ENCODE data around the gene NARF. TPM values are rescaled to one million over a fixed set of nuclear protein-coding genes. Genes with fewer than 3 reads are reported as not detected.

NARF gene
- total and polyA plus RNA-seq, 2 donors (not counting 3 experiments of a cell fraction or from before 2014, with no cell fraction given) = 83.4 to 158 TPM

- CTCF ChIA-PET = interaction anchor here (0.6 to 3.4 kb wide), 3 partner anchors 36 to 453 kb away, joined by 3 to 18 read pairs (median 3); no protein-coding TSS in a partner anchor
- no peaks in the 10 kb centered on the region for H4K20me1 ChIP-seq (replicated peaks; ENCODE audit: control insufficient read depth, extremely low read depth, insufficient read depth, low read length)
- peaks cover 0 to 2% of the 10 kb centered on the region in 2 experiments for H3K36me3 ChIP-seq (ENCODE audit: control insufficient read depth in 2 of 2, extremely low read depth in 1 of 2, insufficient read depth in 2 of 2, low read length in 2 of 2)
- DNase-seq (ENCODE audit: low read depth, low spot score) = no peak
- H3K27ac ChIP-seq (ENCODE audit: insufficient read depth, low read depth, low read length) = no peak overlapping the region
- H2AFZ ChIP-seq (ENCODE audit: low read depth, low read length) = no peak overlapping the region
- H3K9ac ChIP-seq (replicated peaks; ENCODE audit: extremely low read depth, insufficient read depth, low read length) = no peak overlapping the region
- no peak overlapping the region for H3K4me2 ChIP-seq (ENCODE audit: insufficient read depth, low read length)
- dilution Hi-C loops (cut with MboI; ENCODE audit: extremely low pct_ligation_motif_present, low sequenced_read_pairs) = no loop called here
- TF ChIP-seq POLR2AphosphoS5 (IDR thresholded peaks at IDR 0.05; ENCODE audit: insufficient read depth, low read depth, low read length) (no peak), EZH2 (IDR thresholded peaks at IDR 0.05; ENCODE audit: borderline replicate concordance, low read depth, low read length, severe bottlenecking) (no peak)
- TF ChIP-seq, protein P1, sequence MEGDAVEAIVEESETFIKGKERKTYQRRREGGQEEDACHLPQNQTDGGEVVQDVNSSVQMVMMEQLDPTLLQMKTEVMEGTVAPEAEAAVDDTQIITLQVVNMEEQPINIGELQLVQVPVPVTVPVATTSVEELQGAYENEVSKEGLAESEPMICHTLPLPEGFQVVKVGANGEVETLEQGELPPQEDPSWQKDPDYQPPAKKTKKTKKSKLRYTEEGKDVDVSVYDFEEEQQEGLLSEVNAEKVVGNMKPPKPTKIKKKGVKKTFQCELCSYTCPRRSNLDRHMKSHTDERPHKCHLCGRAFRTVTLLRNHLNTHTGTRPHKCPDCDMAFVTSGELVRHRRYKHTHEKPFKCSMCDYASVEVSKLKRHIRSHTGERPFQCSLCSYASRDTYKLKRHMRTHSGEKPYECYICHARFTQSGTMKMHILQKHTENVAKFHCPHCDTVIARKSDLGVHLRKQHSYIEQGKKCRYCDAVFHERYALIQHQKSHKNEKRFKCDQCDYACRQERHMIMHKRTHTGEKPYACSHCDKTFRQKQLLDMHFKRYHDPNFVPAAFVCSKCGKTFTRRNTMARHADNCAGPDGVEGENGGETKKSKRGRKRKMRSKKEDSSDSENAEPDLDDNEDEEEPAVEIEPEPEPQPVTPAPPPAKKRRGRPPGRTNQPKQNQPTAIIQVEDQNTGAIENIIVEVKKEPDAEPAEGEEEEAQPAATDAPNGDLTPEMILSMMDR (IDR thresholded peaks at IDR 0.05; ENCODE audit: extremely low read depth in 1 of 2, insufficient read depth in 1 of 2, low read depth in 1 of 2, low read length in 2 of 2) = no peak
- POLR2A ChIA-PET = interaction anchor here (0.6 to 0.7 kb wide), 2 partner anchors 8 to 604 kb away, joined by 4 read pairs; no protein-coding TSS in a partner anchor
- FAIRE-seq = no peak
- intact Hi-C loops (cut with micrococcal nuclease) = no loop called here
- no peak overlapping the region for H3K4me3 ChIP-seq (replicated peaks in 1 of 3; ENCODE audit: insufficient read depth in 1 of 3, low read depth in 1 of 3, low read length in 3 of 3)
- BruUV-seq (replicated peaks) = no TSS peak
- H3K9me1 ChIP-seq (replicated peaks; ENCODE audit: control insufficient read depth, extremely low read depth, insufficient read depth, low read length) = no peaks in the 10 kb centered on the region
- H3K27me3 ChIP-seq (ENCODE audit: control insufficient read depth in 2 of 2, insufficient read depth in 2 of 2, low read length in 2 of 2) = no peaks in the 10 kb centered on the region
- H3K4me1 ChIP-seq (ENCODE audit: control insufficient read depth, extremely low read depth, insufficient read depth, low read length) = peaks cover 8% of the 10 kb centered on the region
- no peaks in the 10 kb centered on the region for H3K9me3 ChIP-seq (replicated peaks; ENCODE audit: control insufficient read depth, insufficient read depth, low read length)
- H3K79me2 ChIP-seq (ENCODE audit: control insufficient read depth, insufficient read depth, low read length) = no peaks in the 10 kb centered on the region
These were observed 34.8 kb downstream of the NARF start for GRCh38 chr17:82493226-82493781.

Data from endothelial cell of umbilical vein (primary cell).